GM12878 (cell line): ENCODE data around the gene PDE1C. TPM values are rescaled to one million over a fixed set of nuclear protein-coding genes. Genes with fewer than 3 reads are reported as not detected.

Experiments used
- BRCA1 ChIP-seq: IDR thresholded peaks from 2 replicates; pipeline ENCODE4 v1.6.1; 2011; ENCODE audit warnings: low read depth, low read length, improper control_type of control experiment
- CHD4 ChIP-seq: fragments of 200-600 bp; sonication (generic); IDR thresholded peaks from 2 replicates; pipeline ENCODE4 v1.6.1; 2016; ENCODE audit warnings: mild to moderate bottlenecking
- NRF1 ChIP-seq: conservative IDR thresholded peaks from 2 replicates; pipeline ENCODE4 v1.6.1; 2011; ENCODE audit warnings: mild to moderate bottlenecking, low read depth, low read length, improper control_type of control experiment
- PML ChIP-seq: IDR thresholded peaks from 2 replicates; pipeline ENCODE4 v1.6.1; 2012; ENCODE audit warnings: low read length, inconsistent platforms
- ZBTB40 ChIP-seq: fragments of 450-650 bp; IDR thresholded peaks from 2 replicates; pipeline ENCODE4 v1.6.1; 2016; ENCODE audit warnings: mild to moderate bottlenecking, moderate library complexity, borderline replicate concordance
- polyA plus RNA-seq, 11 experiments: library from polyadenylated mRNA; depleted of rRNA in 4 of 11; unstranded in 6 of 11; stranded (reverse) in 5 of 11; fragments of >200 nt; fragmentation: Nextera tagmentation in 4 of 11; fragmentation: Illumina TruSeq in 1 of 11; extraction: Ambion mirVana in 4 of 11; extraction: Trizol in 1 of 11; gene quantifications; 1 replicate in 1 of 11; 2 replicates in 10 of 11; pipeline versions ENCODE4 v1.2.1 to v1.2.3, GENCODE V29; 2011 to 2016; ENCODE audit warnings: inconsistent platforms in 2 of 11, missing spikeins in 2 of 11, low read depth in 1 of 11
- total RNA-seq, 4 experiments: library from RNA; depleted of rRNA in 3 of 4; stranded (reverse); fragments of >200 nt in 3 of 4; fragmentation: Illumina TruSeq in 1 of 4; extraction: Trizol in 1 of 4; gene quantifications; 2 replicates each; pipeline versions ENCODE4 v1.2.1 to v1.2.3, GENCODE V29; 2013 to 2021
- TF ChIP-seq, protein P1 (sequence below): fragments of 450-650 bp; IDR thresholded peaks from 2 replicates; pipeline ENCODE4 v1.6.1; 2018; ENCODE audit warnings: borderline replicate concordance, mild to moderate bottlenecking; ENCODE audit not compliant: partially characterized antibody

PDE1C gene
- total and polyA plus RNA-seq, 10 of the 15 experiments (the other 5 are each of a cell fraction or from before 2014, with no cell fraction given): 0.29 to 2.3 (median 0.70) TPM

GRCh38 chr7:32025381-32026082, 44.7 kb downstream of the PDE1C start (continued):
- TF ChIP-seq ZBTB40 (no peak), PML (no peak), BRCA1 (no peak), NRF1 (no peak), CHD4 (no peak)
- TF ChIP-seq, protein P1, sequence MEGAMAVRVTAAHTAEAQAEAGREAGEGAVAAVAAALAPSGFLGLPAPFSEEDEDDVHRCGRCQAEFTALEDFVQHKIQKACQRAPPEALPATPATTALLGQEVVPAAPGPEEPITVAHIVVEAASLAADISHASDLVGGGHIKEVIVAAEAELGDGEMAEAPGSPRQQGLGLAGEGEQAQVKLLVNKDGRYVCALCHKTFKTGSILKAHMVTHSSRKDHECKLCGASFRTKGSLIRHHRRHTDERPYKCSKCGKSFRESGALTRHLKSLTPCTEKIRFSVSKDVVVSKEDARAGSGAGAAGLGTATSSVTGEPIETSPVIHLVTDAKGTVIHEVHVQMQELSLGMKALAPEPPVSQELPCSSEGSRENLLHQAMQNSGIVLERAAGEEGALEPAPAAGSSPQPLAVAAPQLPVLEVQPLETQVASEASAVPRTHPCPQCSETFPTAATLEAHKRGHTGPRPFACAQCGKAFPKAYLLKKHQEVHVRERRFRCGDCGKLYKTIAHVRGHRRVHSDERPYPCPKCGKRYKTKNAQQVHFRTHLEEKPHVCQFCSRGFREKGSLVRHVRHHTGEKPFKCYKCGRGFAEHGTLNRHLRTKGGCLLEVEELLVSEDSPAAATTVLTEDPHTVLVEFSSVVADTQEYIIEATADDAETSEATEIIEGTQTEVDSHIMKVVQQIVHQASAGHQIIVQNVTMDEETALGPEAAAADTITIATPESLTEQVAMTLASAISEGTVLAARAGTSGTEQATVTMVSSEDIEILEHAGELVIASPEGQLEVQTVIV: no peak
- TF ChIP-seq, all 136 proteins: peak for 0
